IPS-18c (cell line): ENCODE results near the gene NEUROD1.

Source experiments
- H3K4me3 ChIP-seq: 2 replicates; pipeline ENCODE4 v1.7.0; 2013; ENCODE audit warnings: low read depth, mild to moderate bottlenecking, low read length, moderate library complexity; ENCODE audit not compliant: insufficient read depth
- H3K9me3 ChIP-seq: one replicate; pipeline ENCODE4 v1.6.1; 2013; ENCODE audit warnings: mild to moderate bottlenecking, low read length, moderate library complexity; ENCODE audit not compliant: control insufficient read depth, insufficient read depth

The NEUROD1 gene

DNA sequence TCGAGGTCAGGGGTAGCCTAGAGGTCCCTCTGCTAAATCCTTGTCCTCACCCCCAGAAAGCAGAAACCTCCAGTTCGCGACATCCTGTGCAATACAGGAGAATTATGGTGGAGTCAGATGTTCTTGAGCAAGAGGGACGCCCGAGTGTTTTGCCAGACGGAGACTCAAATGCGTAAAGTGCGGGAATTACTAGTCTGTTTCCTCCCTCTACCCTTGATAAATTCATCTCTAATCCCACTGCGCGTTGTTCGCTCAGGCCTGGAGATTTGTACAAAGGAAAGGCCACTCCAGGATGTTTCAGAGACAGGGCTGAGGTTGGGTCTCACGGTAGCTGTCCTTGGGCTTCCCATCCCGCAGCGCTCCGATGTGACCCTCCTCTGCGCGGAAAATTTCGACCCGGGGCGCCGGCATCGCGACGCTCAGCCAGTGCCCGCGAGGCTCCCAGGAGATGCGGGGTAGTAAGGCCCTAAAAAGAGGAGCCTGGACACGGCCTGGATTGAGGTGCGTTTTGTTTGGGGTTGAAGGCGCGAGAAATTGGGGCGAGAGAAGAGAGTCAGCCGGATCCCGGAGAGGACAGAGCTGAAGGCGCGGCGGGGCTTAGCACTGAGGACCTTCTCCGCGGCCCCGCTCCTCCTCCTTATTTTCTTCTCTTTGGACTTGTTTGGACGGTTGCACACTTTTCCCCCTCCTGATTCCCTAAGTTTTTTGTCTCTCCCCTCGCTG is 2.6 kb upstream of the NEUROD1 start:
- H3K4me3 ChIP-seq = peak overlapping the region; percentile 53; the same call in 1 of the 2 replicates

DNA sequence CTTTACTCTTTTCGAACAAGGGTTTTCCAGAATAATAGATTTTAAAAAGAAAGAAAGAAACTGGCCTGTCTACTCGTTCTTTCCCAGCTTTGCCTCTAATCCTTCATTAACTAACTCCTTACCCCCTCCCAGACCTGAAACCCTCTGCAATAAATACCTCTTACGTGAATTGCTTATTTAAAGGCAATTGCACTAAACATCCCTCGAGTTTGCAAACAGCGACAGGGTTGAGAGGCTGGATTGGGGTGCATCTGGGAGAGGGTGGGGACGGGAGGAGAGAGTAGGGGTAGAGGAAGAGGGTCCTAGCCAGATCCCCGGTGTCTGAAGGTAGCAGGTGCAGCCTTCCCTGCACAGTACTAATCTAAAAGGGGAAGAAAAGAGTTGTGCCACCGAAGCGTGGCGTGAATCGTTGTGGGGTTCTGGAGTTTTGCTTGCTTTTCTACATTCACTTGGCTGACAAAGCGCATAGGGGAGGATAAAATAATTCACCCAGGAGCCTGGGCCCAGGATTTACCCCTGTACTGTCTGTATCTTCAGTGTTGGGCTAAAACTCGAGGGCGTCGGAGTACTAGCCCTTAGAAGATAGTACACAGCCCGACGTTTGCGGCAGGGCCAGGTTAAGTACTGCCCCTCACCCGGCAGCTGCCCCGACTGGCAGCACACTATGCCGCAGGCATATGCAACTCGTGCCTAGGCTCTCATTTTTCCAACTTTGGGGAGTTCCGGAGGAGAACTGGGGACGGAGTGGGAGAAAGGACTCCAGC is 1.9 kb upstream of the NEUROD1 start:
- no peaks in the 10 kb centered on the region for H3K9me3 ChIP-seq
- H3K4me3 ChIP-seq = no peak overlapping the region

More for the DNA sequence above, 2.6 kb upstream of the NEUROD1 start:
- H3K9me3 ChIP-seq = no peaks in the 10 kb centered on the region

DNA sequence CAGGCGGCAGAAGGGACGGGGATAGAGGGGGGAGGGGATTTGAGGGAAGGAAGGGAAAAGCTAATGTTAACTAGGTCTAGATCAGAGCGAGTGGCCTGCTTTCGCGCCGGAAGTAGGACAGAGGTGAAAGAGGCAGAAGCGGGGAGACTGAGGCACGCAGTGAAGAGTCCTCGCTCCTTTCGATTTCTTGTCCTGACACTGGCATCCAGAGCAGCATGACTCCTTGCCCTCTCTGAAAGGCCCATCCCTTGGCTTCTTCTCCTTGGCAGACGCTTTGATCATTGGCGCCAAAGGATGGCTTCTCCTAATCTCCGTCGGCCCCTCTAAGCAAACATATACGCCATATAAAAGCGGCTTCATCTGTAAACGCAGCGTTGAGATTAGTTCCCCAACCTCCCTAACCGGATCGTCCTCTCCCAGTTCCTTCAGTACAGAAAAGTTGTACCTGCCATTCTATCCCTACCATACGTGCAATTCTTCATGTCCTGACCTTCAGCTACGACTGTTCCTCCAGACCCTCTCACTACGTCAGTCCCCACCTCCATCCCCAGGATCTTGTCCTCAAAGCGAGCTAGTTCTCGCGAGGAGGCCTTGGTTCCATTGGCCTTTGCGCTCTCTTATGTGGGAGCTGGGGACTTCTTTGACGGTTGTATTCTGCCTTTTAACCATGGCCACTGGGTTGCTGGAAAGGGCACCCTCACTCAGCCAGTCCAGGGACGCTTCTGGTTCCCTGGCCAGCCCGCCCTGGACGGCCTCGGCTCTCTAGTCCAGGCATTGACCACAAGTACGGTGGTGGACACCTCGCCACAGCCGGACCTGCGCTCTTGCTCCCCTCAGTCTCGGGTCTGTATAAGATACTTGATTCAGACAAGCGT is 857 bp upstream of the NEUROD1 start:
- H3K9me3 ChIP-seq = no peaks in the 10 kb centered on the region
- peak overlapping the region; percentile 51 for H3K4me3 ChIP-seq

DNA sequence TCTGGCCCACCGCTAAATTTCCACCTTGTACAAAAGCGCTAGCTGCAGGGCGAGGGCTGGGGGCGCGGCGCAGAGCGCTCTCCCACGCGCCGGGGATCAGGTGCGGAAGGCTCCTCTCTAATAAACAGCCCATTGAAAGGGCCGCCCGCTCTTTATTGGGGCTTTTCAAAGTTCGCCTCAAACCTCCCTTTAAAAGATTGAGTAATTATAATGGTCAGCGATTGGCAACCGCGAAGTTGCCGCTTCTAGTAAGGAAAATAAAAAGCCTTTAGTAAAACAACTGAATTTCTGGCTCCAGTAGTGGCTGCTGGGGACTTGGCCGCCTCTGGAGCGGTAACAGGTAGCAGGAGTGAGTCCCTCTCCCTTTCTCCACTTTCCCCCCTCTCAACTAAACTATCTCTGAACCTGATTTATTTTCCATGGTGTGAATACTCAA is 755 bp downstream of the NEUROD1 start:
- Histone ChIP-seq H3K9me3 (no peaks in the 10 kb centered on the region), H3K4me3 (no peak overlapping the region)

DNA sequence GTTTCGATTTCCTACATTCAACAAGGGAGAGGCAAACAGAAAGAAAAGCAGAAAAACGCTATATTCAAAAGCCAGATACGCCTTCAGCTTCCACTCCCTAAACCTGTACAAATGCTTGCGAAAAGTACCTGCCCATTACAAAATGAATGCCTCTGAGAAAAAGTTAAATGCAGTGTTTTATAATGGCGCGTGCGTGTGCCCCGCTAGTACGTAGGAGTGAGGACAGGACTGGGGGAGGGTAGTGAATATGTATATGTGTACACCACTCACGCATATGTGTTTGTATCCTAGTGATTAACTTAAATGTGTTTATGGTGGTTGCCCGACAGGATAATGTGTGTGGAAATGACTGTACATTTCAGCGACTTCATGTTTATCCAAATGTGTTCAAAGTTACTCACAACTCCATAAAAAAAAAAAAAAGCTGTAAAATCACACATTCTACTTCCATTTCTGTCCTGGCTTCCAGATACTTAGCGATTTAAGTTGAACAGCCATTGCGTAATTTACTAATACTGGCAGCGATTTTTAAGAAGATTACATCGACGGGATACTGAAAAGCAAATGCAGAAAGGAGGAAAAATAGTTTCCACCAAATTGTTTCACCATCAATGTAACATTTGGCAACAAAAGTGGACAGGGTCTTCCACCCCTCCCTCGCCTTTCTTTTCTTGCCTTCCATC is 1.3 kb downstream of the NEUROD1 start:
- H3K9me3 ChIP-seq = no peaks in the 10 kb centered on the region
- H3K4me3 ChIP-seq = no peak overlapping the region

DNA sequence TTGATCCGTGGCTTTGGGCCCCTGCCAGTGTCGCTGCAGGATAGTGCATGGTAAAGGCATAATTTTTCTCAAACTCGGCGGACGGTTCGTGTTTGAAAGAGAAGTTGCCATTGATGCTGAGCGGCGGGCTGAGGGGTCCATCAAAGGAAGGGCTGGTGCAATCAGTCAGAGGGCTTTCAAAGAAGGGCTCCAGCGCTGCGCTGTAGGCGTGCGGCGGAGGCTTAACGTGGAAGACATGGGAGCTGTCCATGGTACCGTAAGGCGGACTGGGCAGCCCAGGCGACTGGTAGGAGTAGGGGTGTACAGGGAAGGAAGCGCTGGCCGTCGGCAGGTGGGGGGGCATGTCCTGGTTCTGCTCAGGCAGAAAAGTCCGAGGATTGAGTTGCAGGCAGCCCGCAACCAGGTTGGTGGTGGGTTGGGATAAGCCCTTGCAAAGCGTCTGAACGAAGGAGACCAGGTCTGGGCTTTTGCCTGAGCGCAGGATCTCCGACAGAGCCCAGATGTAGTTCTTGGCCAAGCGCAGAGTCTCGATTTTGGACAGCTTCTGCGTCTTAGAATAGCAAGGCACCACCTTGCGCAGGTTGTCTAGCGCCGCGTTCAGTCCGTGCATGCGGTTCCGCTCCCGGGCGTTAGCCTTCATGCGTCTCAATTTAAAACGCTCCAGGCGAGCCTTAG is 2.3 kb downstream of the NEUROD1 start:
- no peak overlapping the region for H3K4me3 ChIP-seq
- no peaks in the 10 kb centered on the region for H3K9me3 ChIP-seq

DNA sequence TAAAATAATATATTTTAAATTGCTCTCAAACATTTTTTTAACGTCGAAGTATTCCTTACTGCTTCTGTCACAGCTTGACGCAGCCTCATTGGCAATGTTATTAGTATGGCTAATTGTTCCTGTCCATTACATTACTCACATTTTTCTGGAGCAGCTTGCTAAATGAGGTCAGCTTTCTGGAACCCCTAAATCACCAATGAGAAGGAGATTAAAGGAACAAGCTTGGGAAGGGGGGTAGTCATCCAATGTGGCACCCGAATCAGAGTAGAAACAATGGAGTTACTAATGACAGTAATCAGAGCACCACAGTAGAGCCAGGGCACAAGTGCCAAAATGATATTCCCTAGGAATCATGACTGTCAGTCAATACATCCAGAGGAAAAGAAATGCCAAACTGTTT is 5.1 kb downstream of the NEUROD1 start:
- Histone ChIP-seq H3K4me3 (no peak overlapping the region), H3K9me3 (no peaks in the 10 kb centered on the region)

DNA sequence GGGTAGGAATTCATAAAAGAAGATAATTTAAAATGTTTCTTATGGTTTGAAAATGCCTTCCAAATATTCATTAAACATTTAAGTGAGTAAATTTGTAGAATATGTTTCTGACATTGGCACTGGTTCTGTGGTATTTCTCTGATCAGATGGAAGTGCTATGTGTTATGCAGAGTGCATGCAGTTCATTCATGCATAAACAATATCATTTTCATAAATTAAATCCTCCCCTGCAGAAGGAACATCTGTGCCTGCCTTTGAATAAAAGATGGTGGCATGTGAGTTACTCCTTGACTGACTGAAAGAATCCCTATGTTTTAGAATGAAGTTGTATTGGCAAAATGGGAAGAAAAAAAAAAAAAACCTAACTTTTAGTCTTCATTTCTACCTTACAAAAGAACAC is 5.9 kb downstream of the NEUROD1 start:
- Histone ChIP-seq H3K9me3 (no peaks in the 10 kb centered on the region), H3K4me3 (no peak overlapping the region)

DNA sequence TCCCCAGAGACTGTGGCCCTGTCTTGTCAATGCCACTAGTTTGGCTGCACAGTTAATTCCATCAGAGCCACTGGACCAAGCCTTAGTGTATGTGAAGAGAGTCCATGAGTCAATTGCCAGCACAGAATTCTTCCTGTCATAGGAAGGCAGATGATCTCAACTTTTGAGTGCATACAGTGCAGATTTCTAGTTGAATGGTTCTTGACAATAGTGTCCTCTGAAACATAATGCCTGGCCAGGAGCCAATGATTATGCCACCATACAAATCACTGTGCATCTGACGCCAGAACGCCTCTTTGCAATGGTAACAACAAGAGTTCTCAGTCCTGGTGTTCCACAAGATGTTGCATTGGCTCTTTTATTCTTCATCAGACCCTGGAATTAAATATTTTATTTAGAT is 7.1 kb downstream of the NEUROD1 start:
- Histone ChIP-seq H3K4me3 (no peak overlapping the region), H3K9me3 (no peaks in the 10 kb centered on the region)

DNA sequence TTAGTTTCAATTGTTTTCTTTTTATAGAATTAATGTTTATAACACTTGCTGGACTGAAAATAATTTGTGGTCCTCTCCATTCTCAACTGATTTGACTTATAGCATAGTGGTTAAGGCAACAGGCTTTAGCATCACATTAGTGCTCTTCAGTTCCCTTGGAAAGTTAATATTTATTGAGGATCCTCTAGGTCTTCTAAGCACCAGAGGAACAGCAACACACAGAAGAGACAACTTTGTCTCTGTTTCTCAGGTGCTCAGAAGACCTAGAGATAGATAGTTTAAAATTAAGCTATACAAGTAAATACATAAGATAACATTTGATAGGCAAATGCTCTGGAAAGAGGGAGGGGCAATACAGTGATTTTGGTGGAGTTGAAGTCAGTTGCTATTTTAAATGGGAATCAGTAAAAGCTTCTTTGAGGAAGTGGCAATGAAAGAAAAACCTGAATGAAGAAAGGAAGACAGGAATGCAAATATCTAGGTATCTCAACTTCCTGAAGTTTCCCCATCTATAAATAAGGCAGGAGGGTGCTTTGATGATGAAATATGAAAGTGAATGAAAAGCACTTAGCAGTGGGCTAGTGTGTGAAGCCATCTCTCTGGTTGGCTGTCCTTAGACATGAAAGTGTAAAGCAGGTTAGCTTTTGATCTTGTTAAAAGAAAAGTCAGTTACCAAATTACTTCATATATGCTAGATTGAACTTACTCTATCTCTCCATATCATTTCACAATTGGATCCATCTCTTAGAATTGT is 7.9 kb downstream of the NEUROD1 start:
- H3K9me3 ChIP-seq = no peaks in the 10 kb centered on the region
- H3K4me3 ChIP-seq = no peak overlapping the region

DNA sequence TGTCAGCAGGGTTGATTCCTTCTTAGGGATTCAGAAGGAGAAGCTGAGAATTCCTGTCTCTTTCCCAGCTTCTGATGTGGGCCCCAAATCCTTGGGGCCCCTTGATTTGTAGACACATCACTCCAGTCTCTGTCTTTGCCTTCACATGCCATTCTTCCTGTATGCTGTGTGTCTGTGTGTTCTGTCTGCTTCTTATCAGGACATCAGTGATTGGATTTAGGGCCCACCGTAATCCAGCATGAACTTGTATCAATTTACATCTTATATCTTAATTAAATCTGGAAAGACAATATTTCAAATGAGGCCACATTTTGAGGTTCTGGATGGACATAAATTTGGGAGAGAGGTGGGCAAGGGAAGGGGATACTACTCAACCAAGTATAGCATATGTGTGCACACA is 9.7 kb downstream of the NEUROD1 start:
- Histone ChIP-seq H3K4me3 (no peak overlapping the region), H3K9me3 (no peaks in the 10 kb centered on the region)

DNA sequence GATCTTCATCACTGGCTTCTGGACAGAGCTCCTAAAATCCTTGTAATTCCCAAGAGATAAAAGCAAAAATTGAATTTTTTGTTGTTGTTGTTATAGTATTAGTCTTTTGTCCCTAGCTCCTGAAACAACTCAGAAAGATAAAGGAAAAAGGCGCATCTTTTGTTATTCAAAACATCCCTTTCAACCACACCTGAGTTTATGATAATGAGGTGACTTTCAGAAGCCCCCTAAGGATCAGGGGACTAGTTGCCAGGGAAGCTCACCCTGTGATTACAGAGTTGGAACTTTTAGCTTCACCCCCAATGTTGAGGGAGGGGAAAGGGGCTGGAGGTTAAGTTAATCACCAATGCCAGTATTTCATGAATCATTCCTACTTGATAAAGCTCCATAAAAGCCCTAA is 13.1 kb downstream of the NEUROD1 start:
- Histone ChIP-seq H3K9me3 (no peaks in the 10 kb centered on the region), H3K4me3 (no peak overlapping the region)

DNA sequence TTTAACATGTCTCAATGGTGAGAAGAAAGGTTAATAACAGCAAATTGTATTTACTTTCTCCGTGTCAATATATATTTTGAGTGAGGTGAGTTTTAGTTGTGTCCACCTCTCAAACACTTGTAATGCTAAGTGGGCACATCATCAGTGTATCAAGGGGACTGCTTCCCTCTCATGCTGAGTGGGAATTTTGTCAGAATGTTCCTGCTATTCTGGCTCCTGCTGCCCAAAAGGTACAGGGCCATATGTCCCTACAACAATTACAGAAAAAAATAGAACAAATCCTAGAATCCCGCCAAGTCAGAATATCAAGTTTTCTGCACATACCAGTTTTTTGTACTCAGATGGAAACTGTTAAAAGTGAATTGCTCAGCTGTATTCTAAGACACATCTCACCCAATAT is 18.0 kb downstream of the NEUROD1 start:
- no peaks in the 10 kb centered on the region for H3K9me3 ChIP-seq
- no peak overlapping the region for H3K4me3 ChIP-seq

DNA sequence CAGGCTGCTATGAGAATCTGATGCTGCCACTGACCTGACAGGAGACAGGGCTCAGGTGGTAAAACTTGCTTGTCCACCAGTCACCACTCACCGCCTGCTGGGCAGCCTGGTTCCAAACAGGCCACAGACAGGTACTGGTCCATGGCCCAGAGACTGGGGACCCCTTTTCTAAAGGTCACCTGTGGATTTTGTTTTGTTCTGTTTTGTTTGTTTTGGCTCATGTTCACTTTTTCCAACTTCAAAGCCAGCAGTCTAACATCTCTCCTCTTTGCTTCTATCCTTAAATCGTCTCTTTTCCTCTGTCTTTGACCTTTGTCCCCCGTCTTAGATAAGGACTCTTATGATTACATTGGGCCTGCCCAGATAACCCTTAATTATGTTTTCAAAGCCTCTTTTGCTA is 20.1 kb downstream of the NEUROD1 start:
- Histone ChIP-seq H3K9me3 (no peaks in the 10 kb centered on the region), H3K4me3 (no peak overlapping the region)

DNA sequence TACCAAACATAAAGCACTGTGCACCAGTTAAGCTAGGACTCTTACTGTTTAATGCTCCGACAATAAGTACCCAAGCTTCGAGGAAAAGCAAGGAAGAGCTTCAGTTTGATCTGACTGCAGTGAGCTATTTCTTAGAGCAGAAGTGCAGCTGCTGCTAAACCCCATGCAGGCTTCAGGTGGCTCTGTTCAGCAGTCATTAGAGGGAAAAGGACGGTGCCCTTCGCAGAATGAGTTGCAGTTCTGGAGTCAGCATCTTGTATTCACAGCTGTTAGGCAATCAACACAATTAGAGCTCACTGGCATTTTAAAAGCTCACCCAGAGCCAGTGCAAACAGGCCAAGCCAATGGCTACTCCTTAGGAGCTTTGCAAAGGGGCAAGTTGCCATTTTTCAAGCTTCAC is 21.9 kb downstream of the NEUROD1 start:
- Histone ChIP-seq H3K9me3 (no peaks in the 10 kb centered on the region), H3K4me3 (no peak overlapping the region)

DNA sequence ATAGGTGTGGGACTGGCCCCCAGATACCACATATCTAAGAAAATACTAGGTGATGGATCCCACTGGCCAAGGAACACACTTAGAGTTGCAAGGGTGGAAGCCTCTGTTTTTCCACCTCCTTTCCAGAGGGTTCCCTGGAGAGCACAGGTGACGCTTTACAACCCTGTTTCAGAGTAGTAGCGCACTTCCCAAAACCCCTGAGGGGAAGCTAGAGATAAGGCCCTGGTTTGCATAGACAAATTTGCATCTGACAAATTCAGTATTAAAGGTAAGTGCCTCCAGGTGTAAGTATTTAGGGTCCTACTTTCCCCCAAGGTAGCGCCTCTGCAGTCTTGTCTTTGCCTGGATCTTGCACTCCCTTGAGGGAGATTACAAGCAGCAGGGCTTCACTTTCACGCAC is 22.9 kb downstream of the NEUROD1 start:
- peak overlapping the region; percentile 73 for H3K4me3 ChIP-seq
- H3K9me3 ChIP-seq = no peaks in the 10 kb centered on the region
